NCI-H460 (cell line): ENCODE measurements around the gene PDE2A. TPM values are rescaled to one million over a fixed set of nuclear protein-coding genes. Genes with fewer than 3 reads are reported as not detected.

Source experiments
- small RNA-seq, 2 experiments: library from RNA; depleted of rRNA; stranded (forward); fragments of <200 nt; gene quantifications; one replicate each; pipeline ENCODE3, GENCODE V24; 2014
- total RNA-seq: library from RNA; depleted of rRNA; stranded (reverse); fragments of >200 nt; shearing (Covaris generic); gene quantifications from 2 replicates; pipeline ENCODE4 v1.2.3, GENCODE V29; 2014; rRNA removed

The PDE2A gene
- total RNA-seq, 1 experiment from 2014 or later, result 0.92 TPM

Small RNAs within 50 kb of the gene (small RNA-seq; reads per million reads assigned to genes)
- gene MIR139, result 0 reads per million in 2 experiments
- gene RNU7-105P, result 0 reads per million in 2 experiments

Other genes starting within 250 kb of the PDE2A start
- 27.3 and 31.5 TPM in 2 replicates for gene CLPB, start 239.9 kb downstream of the PDE2A start, total RNA-seq
- gene ARAP1, start 78.0 kb upstream of the PDE2A start, total RNA-seq, result 20.0 and 24.8 TPM in 2 replicates
- 4.3 and 7.4 TPM in 2 replicates for gene STARD10, start 119.6 kb upstream of the PDE2A start, total RNA-seq
- gene ATG16L2, start 140.0 kb upstream of the PDE2A start, total RNA-seq, result 3.8 and 5.1 TPM in 2 replicates